Neuron (in vitro differentiated cells): ENCODE measurements around the gene PPP6R2.

Experiments
- H2AFZ ChIP-seq: one replicate; pipeline ENCODE4 v1.6.1; 2013; ENCODE audit warnings: low read depth, mild to moderate bottlenecking, inconsistent platforms, low read length, moderate library complexity
- H3K27me3 ChIP-seq: one replicate; pipeline ENCODE4 v1.6.1; 2013; ENCODE audit warnings: low read length; ENCODE audit not compliant: insufficient read depth
- H3K36me3 ChIP-seq: one replicate; pipeline ENCODE4 v1.6.1; 2013; ENCODE audit warnings: low read length; ENCODE audit not compliant: insufficient read depth
- H3K4me1 ChIP-seq: one replicate; pipeline ENCODE4 v1.6.1; 2013; ENCODE audit warnings: low read length; ENCODE audit not compliant: insufficient read depth
- H3K4me3 ChIP-seq: 2 replicates; pipeline ENCODE4 v1.5.1; 2013; ENCODE audit warnings: mild to moderate bottlenecking, low read length, moderate library complexity
- H3K9me3 ChIP-seq: one replicate; pipeline ENCODE4 v1.6.1; 2013; ENCODE audit warnings: low read length

The PPP6R2 gene

DNA sequence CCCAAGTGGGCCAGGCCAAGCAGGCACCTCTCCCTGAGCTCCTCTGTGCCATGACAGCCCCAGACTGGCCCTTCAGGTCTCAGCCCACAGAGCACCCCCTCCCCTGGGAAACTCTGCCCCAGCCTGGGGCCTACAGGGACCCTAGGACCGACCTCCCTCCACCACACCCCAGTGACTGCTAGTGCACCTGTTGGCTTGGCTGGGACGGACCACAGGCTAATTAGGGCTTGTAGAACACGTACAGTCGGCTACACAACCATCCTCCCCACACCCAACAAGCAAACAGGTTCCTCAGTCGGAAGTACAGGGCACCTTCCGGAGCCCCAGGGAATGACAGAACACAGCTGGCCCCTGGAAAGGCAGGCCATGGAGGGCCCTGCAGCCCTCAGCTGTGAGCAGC is 127.4 kb downstream of the PPP6R2 start:
- Histone ChIP-seq H3K36me3 (peaks cover 27% of the 10 kb centered on the region), H3K9me3 (no peaks in the 10 kb centered on the region), H3K4me1 (peaks cover 16% of the 10 kb centered on the region), H2AFZ (no peak overlapping the region), H3K27me3 (no peaks in the 10 kb centered on the region), H3K4me3 (no peak overlapping the region)

DNA sequence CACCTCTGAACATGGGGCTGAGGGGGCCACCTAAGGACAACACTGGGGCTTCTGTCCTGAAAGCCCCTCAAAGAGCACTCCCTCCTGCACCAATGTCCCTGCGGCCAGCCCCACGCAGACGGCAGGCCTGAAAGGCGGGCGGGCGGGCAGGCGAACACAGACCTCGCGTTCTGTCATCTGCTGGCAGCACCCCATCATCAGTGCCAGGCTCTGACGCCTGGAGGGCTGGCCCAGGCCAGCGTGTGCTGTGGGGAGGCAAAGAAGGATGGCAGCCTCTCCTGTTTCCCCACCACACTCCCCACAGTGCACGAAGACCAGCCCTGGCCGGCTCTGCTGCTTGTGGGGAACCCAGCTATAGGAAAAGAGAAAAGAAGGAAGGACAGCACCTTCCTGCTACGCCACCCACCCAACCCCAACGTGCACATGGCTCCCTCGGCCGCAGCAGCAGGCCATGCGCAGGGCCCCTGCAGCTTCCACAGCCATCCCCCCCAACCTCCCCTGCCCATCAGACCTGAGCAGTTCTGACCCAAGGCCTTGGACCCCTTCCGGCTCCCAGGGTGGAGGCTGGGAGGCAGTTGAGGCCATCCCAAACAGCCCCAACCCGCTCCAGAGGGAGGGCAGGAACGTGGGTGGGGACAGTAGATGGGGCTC is 128.2 kb downstream of the PPP6R2 start:
- H2AFZ ChIP-seq = no peak overlapping the region
- H3K27me3 ChIP-seq = no peaks in the 10 kb centered on the region
- no peak overlapping the region for H3K4me3 ChIP-seq
- peaks cover 20% of the 10 kb centered on the region for H3K36me3 ChIP-seq
- no peaks in the 10 kb centered on the region for H3K9me3 ChIP-seq
- peaks cover 18% of the 10 kb centered on the region for H3K4me1 ChIP-seq

DNA sequence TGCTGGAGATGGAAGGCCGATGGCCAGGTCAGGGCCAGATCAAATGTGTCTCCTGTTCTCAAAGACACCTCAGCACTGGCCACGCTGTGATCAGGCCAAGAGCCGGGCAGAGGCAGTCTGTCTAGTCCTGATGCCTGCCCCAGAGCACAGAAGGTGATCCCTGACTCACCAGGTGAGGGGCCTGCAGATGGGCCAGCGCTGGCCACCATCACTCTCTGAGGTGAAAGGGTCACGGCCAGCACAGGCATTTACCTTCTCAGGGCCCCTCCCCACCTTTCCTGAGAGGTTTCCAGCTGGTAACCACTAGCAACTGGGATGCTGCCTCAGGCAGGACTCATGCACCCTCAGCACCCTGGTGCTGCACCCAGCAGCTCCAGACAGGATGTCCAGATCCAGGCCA is 128.8 kb downstream of the PPP6R2 start:
- no peak overlapping the region for H3K4me3 ChIP-seq
- H3K36me3 ChIP-seq = peaks cover 14% of the 10 kb centered on the region
- H2AFZ ChIP-seq = no peak overlapping the region
- peaks cover 18% of the 10 kb centered on the region for H3K4me1 ChIP-seq
- no peaks in the 10 kb centered on the region for H3K9me3 ChIP-seq
- H3K27me3 ChIP-seq = no peaks in the 10 kb centered on the region

DNA sequence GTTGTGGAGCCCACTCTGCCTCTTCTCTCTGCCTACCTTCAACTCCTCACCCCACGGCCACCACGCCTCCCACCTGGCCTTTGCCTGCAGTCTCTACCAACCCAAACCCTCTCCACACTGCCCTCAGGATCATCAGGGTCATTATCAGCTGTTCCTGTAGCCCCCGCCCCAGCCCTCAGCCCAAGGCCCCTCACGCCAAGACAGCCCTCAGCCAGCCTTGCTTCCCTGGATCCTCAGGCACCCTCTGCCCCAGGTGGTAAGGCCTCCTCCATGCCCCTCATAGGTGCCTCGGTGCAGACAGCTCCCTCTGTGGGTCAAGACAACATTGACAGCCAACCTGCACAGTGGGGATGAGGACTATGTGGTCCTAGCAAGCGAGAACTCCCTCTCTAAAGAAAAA is 130.0 kb downstream of the PPP6R2 start:
- Histone ChIP-seq H3K4me3 (peak overlapping the region; percentile 85), H3K27me3 (no peaks in the 10 kb centered on the region), H3K36me3 (peaks cover 4% of the 10 kb centered on the region), H3K4me1 (peaks cover 18% of the 10 kb centered on the region), H2AFZ (no peak overlapping the region), H3K9me3 (no peaks in the 10 kb centered on the region)

DNA sequence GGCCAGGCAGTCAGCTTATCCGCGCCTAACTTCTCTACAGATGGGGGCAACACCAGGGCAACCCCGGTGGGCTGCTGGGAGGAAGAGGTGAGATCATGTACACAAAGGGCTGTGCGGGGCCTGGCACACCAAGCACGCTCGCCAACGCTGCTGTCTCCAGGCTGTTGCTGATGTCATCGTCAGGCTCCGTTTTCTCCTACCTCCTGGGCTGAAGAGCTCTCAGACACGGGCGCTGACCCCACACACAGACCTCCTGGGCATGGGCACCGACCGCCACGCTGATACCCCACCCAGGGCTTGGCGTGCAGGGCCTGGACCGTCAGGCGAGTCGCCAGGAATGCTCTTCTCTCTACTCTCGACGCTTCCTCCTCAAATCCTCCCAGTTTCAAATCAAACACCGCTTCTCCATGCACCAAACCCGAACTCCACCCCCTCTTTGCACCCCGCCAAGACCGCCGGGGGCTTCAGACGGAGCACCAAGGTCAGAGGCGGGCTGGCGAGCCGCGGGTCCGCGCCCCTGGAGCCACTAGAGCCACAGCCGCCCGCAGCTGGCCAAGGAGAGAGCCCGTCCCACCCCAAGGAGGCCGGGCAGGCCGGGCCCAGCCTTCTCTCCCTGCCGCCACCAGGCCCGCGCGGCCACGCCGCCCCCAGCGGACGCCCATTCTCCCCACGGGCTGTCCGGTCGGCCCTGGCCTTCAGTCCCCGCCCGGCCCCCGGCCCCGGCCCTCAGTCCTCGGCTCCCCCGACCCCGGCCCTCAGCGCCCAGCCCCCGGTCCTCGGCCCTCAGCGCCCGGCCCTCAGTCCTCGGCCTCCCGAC is 130.9 kb downstream of the PPP6R2 start:
- Histone ChIP-seq H2AFZ (no peak overlapping the region), H3K36me3 (peaks cover 4% of the 10 kb centered on the region), H3K4me1 (peaks cover 18% of the 10 kb centered on the region), H3K27me3 (peaks cover 5% of the 10 kb centered on the region), H3K4me3 (peak overlapping the region; percentile 85), H3K9me3 (no peaks in the 10 kb centered on the region)

DNA sequence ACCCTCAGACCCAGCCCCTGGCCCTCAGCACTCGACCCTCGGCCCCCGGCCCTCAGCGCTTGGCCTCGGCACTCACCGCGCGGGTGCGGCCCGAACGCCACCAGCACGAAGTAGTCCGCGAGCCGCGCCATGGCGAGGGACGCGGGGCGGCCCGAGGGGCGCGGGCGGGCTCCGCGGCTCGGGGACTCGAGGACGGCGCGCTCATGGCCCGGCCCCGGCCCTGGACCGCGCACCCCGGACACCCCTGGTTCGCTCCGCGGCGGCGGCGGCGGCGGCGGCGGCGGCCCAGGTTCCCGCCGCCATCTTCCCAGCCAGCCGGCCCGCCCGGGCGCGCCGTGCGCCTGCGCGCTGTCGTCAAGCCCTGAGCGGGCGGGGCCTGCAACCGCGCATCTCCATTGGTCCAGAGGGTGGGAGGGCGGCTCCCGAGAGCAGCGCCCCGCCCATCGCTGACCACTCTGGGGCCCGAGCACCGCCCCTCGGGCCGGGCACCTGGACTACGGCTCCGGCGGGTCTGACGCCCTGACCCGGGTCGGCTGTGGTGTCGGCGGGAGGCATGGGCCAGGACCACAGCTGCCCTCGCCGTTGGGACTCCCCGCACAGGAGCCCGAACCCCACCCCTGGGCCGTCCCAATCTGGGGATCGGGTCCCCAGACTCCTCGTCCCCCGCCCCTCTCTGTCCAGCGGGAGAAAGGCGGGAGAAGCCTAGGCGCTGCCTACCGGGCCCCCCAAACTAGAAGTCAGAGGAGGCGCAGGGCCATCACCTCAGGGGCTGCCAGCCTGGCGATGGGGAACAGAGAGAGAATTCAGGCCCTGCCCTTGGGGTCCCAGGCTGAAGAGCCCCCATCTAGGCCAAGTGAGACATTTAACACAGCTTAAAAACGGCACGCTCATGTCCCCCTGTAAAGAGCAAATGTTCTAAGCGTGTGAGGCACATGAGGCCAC is 131.9 kb downstream of the PPP6R2 start, which contains the start of gene SBF1:
Gene SBF1, minus strand, starts transcription at position 326 of the 942 bp plus-strand sequence. Its CDS starts 195 bp downstream, at position 131.
- Histone ChIP-seq H3K27me3 (peaks cover 9% of the 10 kb centered on the region), H3K4me1 (peaks cover 18% of the 10 kb centered on the region), H2AFZ (peak within 1 kb of the TSS; percentile 83), H3K36me3 (peaks cover 4% of the 10 kb centered on the region), H3K4me3 (peak within 1 kb of the TSS; percentile 85), H3K9me3 (peaks cover 3% of the 10 kb centered on the region)

DNA sequence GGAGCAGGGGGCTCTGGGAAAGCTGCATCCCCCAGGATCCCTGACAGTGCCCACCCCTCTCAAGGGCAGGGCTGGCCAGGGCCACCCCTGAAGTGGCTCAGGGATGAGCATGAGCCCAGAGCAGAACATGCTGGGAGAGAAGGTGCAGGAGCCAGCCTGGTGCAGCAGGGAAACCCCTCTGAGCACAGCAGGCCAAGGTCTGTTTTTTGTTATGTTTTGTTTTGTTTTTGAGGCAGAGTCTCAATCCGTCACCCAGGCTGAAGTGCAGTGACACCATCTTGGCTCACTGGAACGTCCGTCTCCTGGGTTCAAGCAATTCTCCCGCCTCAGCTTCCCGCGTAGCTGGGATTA is 132.5 kb downstream of the PPP6R2 start:
- peaks cover 8% of the 10 kb centered on the region for H3K9me3 ChIP-seq
- peak overlapping the region; percentile 85 for H3K4me3 ChIP-seq
- H2AFZ ChIP-seq = peak overlapping the region; percentile 83
- peaks cover 4% of the 10 kb centered on the region for H3K36me3 ChIP-seq
- H3K4me1 ChIP-seq = peaks cover 18% of the 10 kb centered on the region
- peaks cover 15% of the 10 kb centered on the region for H3K27me3 ChIP-seq

DNA sequence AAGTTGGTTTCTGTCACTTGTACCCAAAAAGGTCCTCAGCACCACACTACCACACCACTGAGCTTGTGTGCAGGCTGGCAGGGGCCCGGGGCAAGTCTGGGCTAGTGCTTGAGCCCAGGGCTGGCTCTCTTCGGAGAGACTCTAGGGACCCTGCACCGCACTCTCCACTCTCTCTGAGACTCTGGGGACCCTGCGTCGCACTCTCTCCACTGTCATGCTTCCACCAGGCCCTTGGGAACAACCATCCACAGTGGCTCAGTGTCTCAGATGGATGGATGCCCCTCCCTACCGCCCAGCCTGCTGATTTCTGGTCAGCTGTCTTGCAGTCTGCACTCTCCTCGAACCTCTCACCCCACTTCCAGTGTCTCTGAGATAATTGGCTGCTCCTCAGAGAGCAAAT is 133.7 kb downstream of the PPP6R2 start:
- Histone ChIP-seq H3K4me1 (peaks cover 18% of the 10 kb centered on the region), H2AFZ (no peak overlapping the region), H3K27me3 (peaks cover 25% of the 10 kb centered on the region), H3K36me3 (peaks cover 4% of the 10 kb centered on the region), H3K9me3 (peaks cover 8% of the 10 kb centered on the region), H3K4me3 (no peak overlapping the region)

DNA sequence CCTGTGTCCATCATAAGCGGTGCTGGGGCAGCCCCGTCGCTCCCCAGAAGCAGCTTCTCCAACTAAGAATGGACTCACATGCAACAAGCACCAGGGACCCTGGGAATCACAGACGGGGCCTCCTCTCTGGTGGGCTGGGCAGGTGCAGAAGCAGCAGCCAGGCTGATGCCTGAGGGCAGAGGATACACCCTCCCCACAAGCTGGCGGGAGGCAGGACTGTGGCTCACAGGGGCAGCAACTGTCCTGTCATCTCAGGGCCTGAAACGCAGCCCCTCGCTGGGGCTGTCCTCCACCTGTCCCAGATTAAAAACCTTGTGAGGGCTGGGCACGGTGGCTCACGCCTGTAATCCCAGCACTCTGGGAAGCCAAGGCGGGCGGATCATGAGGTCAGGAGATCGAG is 134.8 kb downstream of the PPP6R2 start:
- Histone ChIP-seq H3K27me3 (peaks cover 36% of the 10 kb centered on the region), H3K9me3 (peaks cover 8% of the 10 kb centered on the region)

DNA sequence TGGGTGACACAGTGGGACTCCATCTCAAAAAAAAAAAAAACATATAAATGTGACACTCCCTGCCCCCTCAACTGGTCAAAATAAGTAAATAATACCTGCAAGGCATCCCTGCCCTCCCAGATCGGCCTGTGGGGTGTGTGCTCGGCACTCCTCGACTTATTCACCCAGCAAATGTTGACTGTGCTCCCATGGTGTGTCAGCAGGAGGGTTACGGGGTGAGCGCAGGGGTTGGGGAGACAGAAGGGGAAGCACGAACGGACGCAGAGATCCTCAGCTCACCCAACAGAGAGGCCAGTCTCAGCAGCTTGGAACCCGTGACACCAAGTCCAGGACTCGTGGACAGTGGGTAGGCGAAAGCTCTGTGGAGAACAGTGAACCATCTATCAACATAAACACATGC is 136.6 kb downstream of the PPP6R2 start:
- H3K4me1 ChIP-seq = peaks cover 5% of the 10 kb centered on the region
- no peak overlapping the region for H3K4me3 ChIP-seq
- H3K27me3 ChIP-seq = peaks cover 48% of the 10 kb centered on the region
- H3K36me3 ChIP-seq = no peaks in the 10 kb centered on the region
- H3K9me3 ChIP-seq = peaks cover 8% of the 10 kb centered on the region
- H2AFZ ChIP-seq = no peak overlapping the region

More for the DNA sequence above, 134.8 kb downstream of the PPP6R2 start:
- Histone ChIP-seq H3K4me1 (peaks cover 16% of the 10 kb centered on the region), H2AFZ (no peak overlapping the region), H3K36me3 (no peaks in the 10 kb centered on the region), H3K4me3 (no peak overlapping the region)

DNA sequence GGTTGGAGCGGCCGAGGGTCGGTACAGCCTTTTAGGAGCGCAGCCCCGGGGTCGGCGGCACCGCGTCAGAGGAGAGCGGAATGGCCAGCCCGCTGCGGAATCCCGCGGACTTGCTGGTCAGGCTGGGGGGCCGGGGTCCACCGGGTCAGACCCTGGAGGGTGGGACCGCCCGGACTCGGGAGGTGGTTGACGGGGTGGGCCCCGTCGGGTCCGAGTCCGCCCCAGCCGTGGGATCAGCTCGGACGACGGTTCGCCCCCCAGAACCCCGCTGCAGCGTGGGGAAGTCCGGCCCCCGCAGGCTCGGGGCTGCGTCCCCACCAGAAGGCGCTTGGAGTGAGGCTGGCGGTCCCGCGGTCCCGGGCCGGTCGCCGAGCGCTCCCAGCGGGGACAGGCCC is 137.9 kb downstream of the PPP6R2 start:
- Histone ChIP-seq H3K4me1 (no peaks in the 10 kb centered on the region), H2AFZ (no peak overlapping the region), H3K4me3 (no peak overlapping the region), H3K9me3 (peaks cover 8% of the 10 kb centered on the region), H3K36me3 (no peaks in the 10 kb centered on the region), H3K27me3 (peaks cover 52% of the 10 kb centered on the region)

DNA sequence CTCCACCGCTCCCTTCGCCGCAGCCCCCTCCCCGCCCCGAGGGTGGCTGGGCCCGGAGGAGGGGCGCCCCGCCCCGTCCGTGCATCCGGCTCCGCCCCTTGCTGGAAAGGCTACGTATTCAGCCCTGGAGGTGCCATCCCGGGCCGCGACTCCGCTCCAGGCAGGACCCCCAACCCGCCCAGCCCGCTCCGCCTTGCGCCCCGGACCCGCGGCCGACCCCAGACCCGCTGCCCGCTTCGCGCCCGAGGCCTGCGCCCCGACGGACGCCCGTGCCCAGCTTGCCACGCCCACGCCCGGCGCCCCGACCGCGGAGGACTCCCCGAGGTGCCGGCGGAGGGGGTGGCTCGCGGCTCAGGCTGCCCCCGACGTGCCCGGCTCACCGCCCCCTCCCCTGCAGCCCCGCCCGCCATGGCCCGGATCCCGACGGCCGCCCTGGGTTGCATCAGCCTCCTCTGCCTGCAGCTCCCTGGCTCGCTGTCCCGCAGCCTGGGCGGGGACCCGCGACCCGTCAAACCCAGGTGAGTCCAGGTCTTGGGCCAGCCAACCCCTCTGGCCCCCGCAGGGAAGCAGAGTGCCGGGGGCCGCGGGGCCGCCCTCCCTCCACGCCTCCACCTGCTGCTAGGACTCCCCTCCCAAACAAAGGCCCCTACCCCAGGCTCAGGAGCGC is 138.4 kb downstream of the PPP6R2 start, which contains the start of gene ADM2:
Gene ADM2, plus strand, starts transcription at position 104 of the 667 bp plus-strand sequence. Its CDS starts 305 bp downstream, at position 409.
- H3K4me1 ChIP-seq = no peaks in the 10 kb centered on the region
- peaks cover 8% of the 10 kb centered on the region for H3K9me3 ChIP-seq
- no peaks in the 10 kb centered on the region for H3K36me3 ChIP-seq
- H3K4me3 ChIP-seq = no peak within 1 kb of the TSS
- no peak within 1 kb of the TSS for H2AFZ ChIP-seq
- H3K27me3 ChIP-seq = peaks cover 52% of the 10 kb centered on the region
